CD4-positive, alpha-beta memory T cell (primary cell): ENCODE results near the gene ACAP2. TPM values are rescaled to one million over a fixed set of nuclear protein-coding genes. Genes with fewer than 3 reads are reported as not detected.

Experiments
- CTCF ChIA-PET: fragments of 350-600 bp; sonication (Branson Sonifier 250); formaldehyde crosslinking; loops from one replicate; lab custom pipeline; 2021; ENCODE audit warnings: inconsistent platforms; ENCODE audit not compliant: partially characterized antibody; lab: Charles Lee
- POLR2A ChIA-PET: fragments of 350-600 bp; sonication (Branson Sonifier 250); formaldehyde crosslinking; loops from one replicate; lab custom pipeline; 2021; ENCODE audit not compliant: partially characterized antibody; lab: Charles Lee
- DNase-seq, 5 donors: peaks; one replicate each; pipeline versions ENCODE4 v3.0.0 to v3.0.0-alpha.2; 2020 to 2022; ENCODE audit warnings: mixed read lengths in 1 of 5
- H3K27ac ChIP-seq: one replicate; pipeline ENCODE4 v1.7.0; 2013; ENCODE audit warnings: low read depth, low read length
- H3K27me3 ChIP-seq: 2 replicates; pipeline ENCODE4 v1.7.0; 2013; ENCODE audit warnings: mild to moderate bottlenecking, low read length, moderate library complexity; ENCODE audit not compliant: insufficient read depth
- H3K36me3 ChIP-seq: 2 replicates; pipeline ENCODE4 v1.7.0; 2013; ENCODE audit warnings: mild to moderate bottlenecking, low read length, moderate library complexity; ENCODE audit not compliant: insufficient read depth
- H3K4me1 ChIP-seq: 2 replicates; pipeline ENCODE4 v1.7.0; 2013; ENCODE audit warnings: mild to moderate bottlenecking, low read length, moderate library complexity; ENCODE audit not compliant: insufficient read depth
- H3K4me3 ChIP-seq, 2 donors: one replicate each; pipeline ENCODE4 v1.7.0; 2013; ENCODE audit warnings: low read length in 2 of 2, mild to moderate bottlenecking in 1 of 2
- H3K9me3 ChIP-seq, 2 donors: one replicate each; pipeline ENCODE4 v1.7.0; 2013; ENCODE audit warnings: low read length in 2 of 2, control low read depth in 1 of 2; ENCODE audit not compliant: control insufficient read depth in 1 of 2
- H3K27ac Mint-ChIP-seq, 7 donors: one replicate each; pipeline ENCODE4 v1.8.0; 2020 to 2021; ENCODE audit warnings: mixed read lengths in 7 of 7, mild to moderate bottlenecking in 6 of 7, inconsistent platforms in 3 of 7, moderate library complexity in 3 of 7
- H3K27me3 Mint-ChIP-seq, 2 donors: one replicate each; pipeline ENCODE4 v1.8.0; 2020 to 2021; ENCODE audit warnings: mixed read lengths in 2 of 2
- H3K36me3 Mint-ChIP-seq, 2 donors: one replicate each; pipeline ENCODE4 v1.8.0; 2020 to 2021; ENCODE audit warnings: mixed read lengths in 2 of 2, inconsistent platforms in 1 of 2, mild to moderate bottlenecking in 1 of 2
- H3K4me1 Mint-ChIP-seq, 4 donors: one replicate each; pipeline ENCODE4 v1.8.0; 2020 to 2021; ENCODE audit warnings: mixed read lengths in 4 of 4, mild to moderate bottlenecking in 1 of 4
- H3K4me3 Mint-ChIP-seq, 8 donors: one replicate each; pipeline ENCODE4 v1.8.0; 2020 to 2021; ENCODE audit warnings: mixed read lengths in 8 of 8, mild to moderate bottlenecking in 7 of 8, moderate library complexity in 6 of 8, inconsistent platforms in 3 of 8
- H3K9me3 Mint-ChIP-seq, 8 donors: one replicate each; pipeline ENCODE4 v1.8.0; 2020 to 2021; ENCODE audit warnings: mixed read lengths in 8 of 8, mild to moderate bottlenecking in 5 of 8, inconsistent platforms in 3 of 8, moderate library complexity in 1 of 8
- intact Hi-C: fragments of 100-400 bp; cut with micrococcal nuclease; formaldehyde crosslinking; loops from one replicate; pipeline ENCODE4 v1.15.1; 2023
- polyA plus RNA-seq, 2 donors: library from polyadenylated mRNA; unstranded; fragments of 300-500 nt; fragmentation: Illumina TruSeq; gene quantifications; one replicate each; pipeline ENCODE4 v1.2.3, GENCODE V29; 2021
- total RNA-seq, 2 experiments: library from RNA; stranded (reverse); gene quantifications; one replicate each; pipeline ENCODE4 v1.2.3, GENCODE V29; 2021

The ACAP2 gene
- total and polyA plus RNA-seq, 4 experiments from 2014 or later = 40.9 to 73.5 (median 63.1) TPM

DNA sequence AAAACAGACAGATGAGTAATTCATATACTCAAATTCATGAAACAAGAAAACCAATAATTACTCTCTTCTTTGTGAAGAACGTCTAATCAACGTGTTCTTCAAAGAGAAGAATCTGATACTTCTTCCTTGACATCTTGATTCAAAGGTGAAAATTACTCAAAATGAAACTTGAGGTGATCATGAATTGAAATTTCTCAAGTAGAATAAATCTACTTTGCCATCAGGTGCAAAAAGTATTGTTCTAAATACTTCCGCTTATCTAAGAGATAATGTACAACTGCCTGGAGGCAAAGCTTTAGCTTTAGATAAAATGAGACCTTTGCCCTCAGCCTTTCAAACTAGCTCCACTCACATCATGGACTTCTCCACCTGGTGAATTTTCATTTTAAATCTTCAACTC is 158.0 kb downstream of the ACAP2 start:
- H3K4me3 Mint-ChIP-seq = no peak overlapping the region
- no peak for DNase-seq
- no peaks in the 10 kb centered on the region for H3K9me3 ChIP-seq
- peaks cover 23 to 57% of the 10 kb centered on the region in 2 donors for H3K36me3 Mint-ChIP-seq
- H3K27me3 Mint-ChIP-seq = no peaks in the 10 kb centered on the region
- CTCF ChIA-PET = interaction anchor here (1.2 kb wide), 1 partner anchor 14 kb away, joined by 3 read pairs; the partner anchor contains the start of gene XXYLT1
- no peaks in the 10 kb centered on the region for H3K4me1 ChIP-seq
- no peak overlapping the region for H3K27ac Mint-ChIP-seq
- H3K4me3 ChIP-seq = no peak overlapping the region
- no peak overlapping the region for H3K27ac ChIP-seq
- intact Hi-C loops = no loop called here
- peaks cover 23% of the 10 kb centered on the region for H3K36me3 ChIP-seq
- no peaks in the 10 kb centered on the region for H3K27me3 ChIP-seq
- POLR2A ChIA-PET = interaction anchor here (0.6 kb wide), 1 partner anchor 156 kb away, joined by 3 read pairs; no protein-coding TSS in a partner anchor
- peaks cover 0 to 4% (median 3%) of the 10 kb centered on the region in 4 donors for H3K4me1 Mint-ChIP-seq
- no peaks in the 10 kb centered on the region for H3K9me3 Mint-ChIP-seq

- no peak for DNase-seq
- no peaks in the 10 kb centered on the region for H3K9me3 ChIP-seq
- Mint-ChIP-seq H3K27me3 (no peaks in the 10 kb centered on the region), H3K4me3 (peak overlapping the region in 1 of 8 donors; percentile 54), H3K4me1 (peaks cover 0 to 4% (median 3%) of the 10 kb centered on the region in 4 donors), H3K36me3 (peaks cover 22 to 47% of the 10 kb centered on the region in 2 donors), H3K27ac (peak overlapping the region in 6 of 7 donors; percentile 22 to 75 (median 48)), H3K9me3 (no peaks in the 10 kb centered on the region)
- H3K4me3 ChIP-seq = no peak overlapping the region
- H3K36me3 ChIP-seq = peaks cover 8% of the 10 kb centered on the region
- no peaks in the 10 kb centered on the region for H3K27me3 ChIP-seq
- no peak overlapping the region for H3K27ac ChIP-seq
- intact Hi-C loops = no loop called here
- ChIA-PET CTCF (interaction anchor here (1.5 to 1.6 kb wide), 2 partner anchors 11 to 241 kb away, joined by 4 to 7 read pairs; partner anchors contain the start of gene XXYLT1), POLR2A (no interaction called here)
- H3K4me1 ChIP-seq = no peaks in the 10 kb centered on the region
Measured at GRCh38 chr3:195282961-195283360, 159.9 kb downstream of the ACAP2 start.

DNA sequence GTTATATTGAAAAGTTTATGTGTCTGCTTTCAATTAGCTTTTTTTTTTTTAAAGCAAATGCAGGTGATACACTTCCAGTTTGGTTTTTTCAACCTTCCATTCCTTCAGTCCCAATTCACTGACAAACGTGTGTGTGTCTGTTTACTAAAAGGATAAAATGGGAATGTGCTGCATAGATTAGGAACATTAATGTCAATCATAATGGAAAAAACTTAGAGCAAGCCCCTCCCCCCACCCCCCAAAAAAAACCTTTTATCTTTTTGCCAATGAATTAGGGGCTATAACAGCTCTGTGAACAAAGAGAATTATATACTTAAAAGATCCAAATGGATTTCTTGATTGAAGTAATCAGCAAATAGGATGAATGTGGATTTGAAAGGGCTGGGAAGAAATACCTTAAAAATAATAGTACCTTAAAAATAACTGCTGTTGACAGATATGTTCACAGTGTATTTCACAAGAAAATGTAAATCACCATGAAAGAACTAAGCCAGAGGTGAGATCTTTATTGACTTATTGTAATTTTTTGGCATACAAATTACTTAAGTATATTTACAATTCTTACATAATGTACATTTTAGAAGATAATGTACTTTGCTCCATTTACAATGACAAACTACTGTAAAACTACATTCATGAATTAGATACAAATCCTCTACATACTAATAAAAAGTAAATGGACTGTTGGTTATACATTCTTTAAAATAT is 168.4 kb downstream of the ACAP2 start:
- no peak for DNase-seq
- Mint-ChIP-seq H3K4me1 (peaks cover 5 to 19% (median 14%) of the 10 kb centered on the region in 4 donors), H3K36me3 (peaks cover 4 to 11% of the 10 kb centered on the region in 2 donors), H3K9me3 (no peaks in the 10 kb centered on the region), H3K4me3 (no peak overlapping the region), H3K27me3 (no peaks in the 10 kb centered on the region), H3K27ac (peak overlapping the region in 2 of 7 donors; percentile 31 to 47)
- Histone ChIP-seq H3K4me1 (peaks cover 18% of the 10 kb centered on the region), H3K9me3 (no peaks in the 10 kb centered on the region), H3K36me3 (no peaks in the 10 kb centered on the region), H3K4me3 (no peak overlapping the region), H3K27me3 (no peaks in the 10 kb centered on the region), H3K27ac (no peak overlapping the region)
- intact Hi-C loops = no loop called here
- POLR2A ChIA-PET = no interaction called here
- CTCF ChIA-PET = interaction anchor here (1.1 to 6.5 kb wide), 8 partner anchors 12 to 592 kb away, joined by 3 to 112 read pairs (median 4); no protein-coding TSS in a partner anchor

- Histone ChIP-seq H3K9me3 (no peaks in the 10 kb centered on the region), H3K4me1 (peaks cover 25% of the 10 kb centered on the region), H3K27me3 (no peaks in the 10 kb centered on the region), H3K27ac (peak overlapping the region; percentile 55), H3K36me3 (no peaks in the 10 kb centered on the region), H3K4me3 (peak overlapping the region; percentile 82 to 90)
- H3K4me1 Mint-ChIP-seq = peaks cover 10 to 29% (median 23%) of the 10 kb centered on the region in 4 donors
- DNase-seq = peak; percentile 84 to 87 (median 84)
- intact Hi-C loops = loop anchor here (1.0 to 2.0 kb wide), 7 partner anchors 11 to 643 kb away; partner anchors contain the start of gene ACAP2
- H3K36me3 Mint-ChIP-seq = peaks cover 0 to 2% of the 10 kb centered on the region in 2 donors
- H3K27ac Mint-ChIP-seq = peak overlapping the region; percentile 77 to 94 (median 93)
- CTCF ChIA-PET = interaction anchor here (0.6 to 6.5 kb wide), 50 partner anchors 8 to 644 kb away, joined by 3 to 112 read pairs (median 4); partner anchors contain the start of genes ACAP2, LSG1, PPP1R2 and TNK2
- POLR2A ChIA-PET = interaction anchor here (0.8 to 3.6 kb wide), 23 partner anchors 10 to 637 kb away, joined by 3 to 33 read pairs (median 5); partner anchors contain the start of genes ACAP2, FAM43A, LSG1 and PPP1R2
- H3K27me3 Mint-ChIP-seq = no peaks in the 10 kb centered on the region
- no peaks in the 10 kb centered on the region for H3K9me3 Mint-ChIP-seq
- H3K4me3 Mint-ChIP-seq = peak overlapping the region; percentile 85 to 93 (median 87)
Measured at GRCh38 chr3:195271410-195272243, 171.2 kb downstream of the ACAP2 start.

DNA sequence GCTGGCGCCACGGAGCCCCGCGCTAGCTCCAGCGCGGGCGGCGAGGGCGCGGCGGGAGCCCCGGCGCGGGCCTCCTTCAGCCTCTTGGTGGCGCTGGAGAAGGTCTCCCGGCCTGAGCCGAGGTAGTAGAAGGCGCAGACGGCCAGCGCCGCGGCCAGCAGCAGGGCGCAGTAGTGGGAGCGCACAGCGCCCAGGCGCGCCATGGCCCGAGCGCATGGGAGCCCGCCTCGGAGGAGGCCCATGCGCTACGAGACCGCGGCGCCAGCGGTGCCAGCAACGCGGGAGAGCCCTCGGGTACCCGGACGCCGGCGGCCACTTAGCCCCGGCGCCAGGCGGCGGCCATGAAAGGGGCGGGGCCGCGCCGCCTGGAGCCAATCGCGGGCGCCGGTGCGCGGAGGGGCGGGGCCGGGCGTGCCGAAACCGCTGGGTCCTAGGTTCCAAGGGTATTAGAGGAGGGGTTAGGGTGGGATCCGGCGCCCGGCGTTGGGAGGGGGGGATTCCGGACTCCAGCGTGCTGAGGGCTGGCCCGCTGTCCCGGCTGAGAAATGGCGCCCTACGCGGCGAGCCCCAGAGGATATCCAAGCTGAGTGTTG is 171.9 kb downstream of the ACAP2 start, which contains the start of gene XXYLT1:
XXYLT1 (minus strand) TSS at position 343 of the 593 bp plus-strand sequence; CDS start at position 242, 101 bp downstream.
- Histone ChIP-seq H3K27me3 (no peaks in the 10 kb centered on the region), H3K4me1 (peaks cover 25% of the 10 kb centered on the region), H3K27ac (peak within 1 kb of the TSS; percentile 55), H3K4me3 (peak within 1 kb of the TSS; percentile 82 to 90), H3K9me3 (no peaks in the 10 kb centered on the region), H3K36me3 (no peaks in the 10 kb centered on the region)
- Mint-ChIP-seq H3K36me3 (peaks cover 0 to 2% of the 10 kb centered on the region in 2 donors), H3K27me3 (no peaks in the 10 kb centered on the region), H3K4me1 (peaks cover 10 to 29% (median 23%) of the 10 kb centered on the region in 4 donors), H3K4me3 (peak within 1 kb of the TSS; percentile 85 to 93 (median 88)), H3K27ac (peak within 1 kb of the TSS; percentile 77 to 94 (median 93)), H3K9me3 (no peaks in the 10 kb centered on the region)
- CTCF ChIA-PET = interaction anchor here (0.6 to 6.5 kb wide), 54 partner anchors 9 to 645 kb away, joined by 3 to 112 read pairs (median 4); partner anchors contain the start of genes ACAP2, LSG1, PPP1R2 and TNK2
- POLR2A ChIA-PET = interaction anchor here (0.7 to 3.6 kb wide), 30 partner anchors 9 to 687 kb away, joined by 3 to 33 read pairs (median 4); partner anchors contain the start of genes ACAP2, FAM43A, LSG1 and PPP1R2
- intact Hi-C loops = loop anchor here (1.0 to 2.0 kb wide), 7 partner anchors 11 to 644 kb away; partner anchors contain the start of gene ACAP2
- DNase-seq = peak; percentile 87 to 92 (median 89)
